ENCODE measurements around the gene PTPRG. TPM values are rescaled to one million over a fixed set of nuclear protein-coding genes. Genes with fewer than 3 reads are reported as not detected.

PTPRG gene
- total RNA-seq, 3 donors from 2014 or later = 28.9 to 54.7 (median 40.4) TPM

DNA sequence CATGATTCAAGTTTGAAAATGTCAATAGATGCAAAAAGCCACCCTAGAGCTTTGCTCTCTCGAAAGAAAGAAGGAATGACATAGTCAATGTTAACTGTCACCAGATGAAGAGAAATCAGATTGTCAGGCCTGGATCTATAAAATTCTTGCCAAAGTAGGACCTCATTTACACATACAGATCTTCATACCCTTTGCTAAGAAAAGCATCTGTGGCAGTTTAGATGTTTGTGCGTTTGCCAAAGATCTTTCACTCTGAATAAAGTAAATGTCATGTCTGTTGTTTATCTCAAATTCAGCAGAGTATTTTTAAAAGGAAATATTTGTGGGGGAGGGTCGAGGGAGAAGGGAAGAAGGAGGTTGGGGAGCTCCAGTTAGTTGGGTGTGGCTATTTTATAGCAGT, 692.6 kb downstream of the PTPRG start:
- ATAC-seq = no peak
- intact Hi-C loops (cut with DNase I, micrococcal nuclease) = no loop called here
- TF ChIP-seq, protein P1, sequence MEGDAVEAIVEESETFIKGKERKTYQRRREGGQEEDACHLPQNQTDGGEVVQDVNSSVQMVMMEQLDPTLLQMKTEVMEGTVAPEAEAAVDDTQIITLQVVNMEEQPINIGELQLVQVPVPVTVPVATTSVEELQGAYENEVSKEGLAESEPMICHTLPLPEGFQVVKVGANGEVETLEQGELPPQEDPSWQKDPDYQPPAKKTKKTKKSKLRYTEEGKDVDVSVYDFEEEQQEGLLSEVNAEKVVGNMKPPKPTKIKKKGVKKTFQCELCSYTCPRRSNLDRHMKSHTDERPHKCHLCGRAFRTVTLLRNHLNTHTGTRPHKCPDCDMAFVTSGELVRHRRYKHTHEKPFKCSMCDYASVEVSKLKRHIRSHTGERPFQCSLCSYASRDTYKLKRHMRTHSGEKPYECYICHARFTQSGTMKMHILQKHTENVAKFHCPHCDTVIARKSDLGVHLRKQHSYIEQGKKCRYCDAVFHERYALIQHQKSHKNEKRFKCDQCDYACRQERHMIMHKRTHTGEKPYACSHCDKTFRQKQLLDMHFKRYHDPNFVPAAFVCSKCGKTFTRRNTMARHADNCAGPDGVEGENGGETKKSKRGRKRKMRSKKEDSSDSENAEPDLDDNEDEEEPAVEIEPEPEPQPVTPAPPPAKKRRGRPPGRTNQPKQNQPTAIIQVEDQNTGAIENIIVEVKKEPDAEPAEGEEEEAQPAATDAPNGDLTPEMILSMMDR (IDR thresholded peaks at IDR 0.05) = no peak

DNA sequence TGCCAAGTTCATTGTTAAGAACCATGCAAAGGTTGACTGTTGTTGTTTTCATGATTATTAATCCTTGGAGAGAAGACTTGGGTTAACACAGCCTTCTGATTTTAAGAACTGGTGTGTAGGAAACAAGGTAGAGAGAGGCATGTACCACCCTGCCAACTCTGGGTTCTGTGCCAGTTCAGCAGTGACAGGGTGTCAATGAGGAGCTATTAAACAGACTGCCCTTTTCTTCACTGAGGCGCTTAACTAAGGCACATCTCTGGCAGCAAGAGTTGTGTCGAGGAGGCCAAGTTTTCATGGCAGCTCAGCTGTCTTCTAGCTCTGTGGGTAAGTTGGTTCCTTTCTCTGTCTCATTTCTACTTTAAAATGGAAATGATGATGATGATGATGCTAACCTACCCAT, 694.4 kb downstream of the PTPRG start:
- no peaks in the 10 kb centered on the region for H3K36me3 ChIP-seq (ENCODE audit: low read depth)
- TF ChIP-seq, protein P1 (IDR thresholded peaks at IDR 0.05) = no peak

More for the DNA sequence above, 692.6 kb downstream of the PTPRG start:
- Histone ChIP-seq H3K9me3 (no peaks in the 10 kb centered on the region), H3K36me3 (ENCODE audit: low read depth) (no peaks in the 10 kb centered on the region), H3K4me3 (no peak overlapping the region), H3K4me1 (ENCODE audit: low read depth) (no peaks in the 10 kb centered on the region)
- DNase-seq = no peak

DNA sequence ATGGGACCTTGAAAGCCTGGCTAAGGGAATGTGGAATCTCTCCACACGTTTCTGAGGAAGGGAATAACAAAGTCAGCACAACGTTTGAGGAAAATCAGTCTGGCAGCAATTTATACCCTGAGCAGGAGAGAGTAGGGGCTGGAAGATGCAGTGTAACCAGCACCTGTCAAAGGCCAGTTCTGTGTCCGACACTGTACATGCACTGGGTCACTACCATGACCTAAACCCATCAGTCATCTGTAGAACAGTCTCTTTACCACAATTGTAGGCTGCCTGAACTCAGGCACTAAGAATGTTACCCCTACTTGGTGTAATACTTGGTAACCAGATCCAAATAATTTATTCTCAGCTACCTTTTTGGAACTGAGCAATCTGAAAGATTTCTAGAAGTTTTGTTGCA, 698.6 kb downstream of the PTPRG start:
- Histone ChIP-seq H3K4me1 (ENCODE audit: low read depth) (no peaks in the 10 kb centered on the region), H3K36me3 (ENCODE audit: low read depth) (no peaks in the 10 kb centered on the region), H3K9me3 (no peaks in the 10 kb centered on the region), H3K4me3 (no peak overlapping the region)
- DNase-seq = no peak
- TF ChIP-seq, protein P1 (IDR thresholded peaks at IDR 0.05) = no peak
- no peak for ATAC-seq
- intact Hi-C loops (cut with DNase I, micrococcal nuclease) = no loop called here

More for the DNA sequence above, 694.4 kb downstream of the PTPRG start:
- DNase-seq (no peak), ATAC-seq (no peak)
- no peaks in the 10 kb centered on the region for H3K4me1 ChIP-seq (ENCODE audit: low read depth)
- no peaks in the 10 kb centered on the region for H3K9me3 ChIP-seq
- intact Hi-C loops (cut with DNase I, micrococcal nuclease) = no loop called here
- H3K4me3 ChIP-seq = no peak overlapping the region

DNA sequence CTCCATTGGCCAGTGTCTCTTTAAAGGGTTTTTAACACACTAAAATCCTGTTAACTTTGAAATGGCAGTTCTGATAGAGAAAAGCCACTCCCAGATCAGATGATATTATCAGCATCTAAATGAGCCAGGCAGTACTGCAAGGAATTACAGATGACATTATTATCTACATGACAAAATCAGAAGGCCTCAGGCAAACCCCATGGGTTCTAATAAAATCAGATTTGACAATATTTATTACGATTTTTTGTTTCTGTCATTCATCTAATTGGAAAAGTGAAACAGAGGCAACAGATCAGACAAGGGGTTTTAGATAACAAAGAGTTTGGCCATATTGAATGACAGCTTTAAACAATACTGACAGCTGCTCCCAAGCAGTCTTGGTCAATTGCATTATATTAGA, 699.3 kb downstream of the PTPRG start:
- TF ChIP-seq, protein P1 (IDR thresholded peaks at IDR 0.05) = no peak
- intact Hi-C loops (cut with DNase I, micrococcal nuclease) = no loop called here
- no peaks in the 10 kb centered on the region for H3K36me3 ChIP-seq (ENCODE audit: low read depth)
- no peak overlapping the region for H3K4me3 ChIP-seq
- ATAC-seq (no peak), DNase-seq (no peak)
- no peaks in the 10 kb centered on the region for H3K9me3 ChIP-seq
- H3K4me1 ChIP-seq (ENCODE audit: low read depth) = no peaks in the 10 kb centered on the region

DNA sequence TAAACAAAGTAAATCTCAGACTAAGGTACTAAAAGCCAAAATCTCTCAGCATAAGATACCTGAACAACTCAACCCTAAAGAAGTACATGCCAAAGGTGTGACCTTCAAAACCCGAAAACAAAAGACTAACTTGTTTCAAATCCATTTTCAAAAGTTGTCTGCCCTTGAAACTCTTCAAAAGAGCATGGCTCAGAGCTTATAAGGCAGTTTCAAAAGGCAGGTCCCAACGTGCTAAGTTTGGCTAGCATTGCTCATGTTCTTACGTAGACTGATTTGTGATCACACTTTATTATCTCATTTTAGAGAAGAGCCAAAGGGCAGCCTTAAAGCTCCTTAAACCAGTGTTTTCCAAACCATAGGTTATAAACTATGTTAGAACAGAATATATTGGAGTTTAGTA, 699.8 kb downstream of the PTPRG start:
- intact Hi-C loops (cut with DNase I, micrococcal nuclease) = no loop called here
- no peaks in the 10 kb centered on the region for H3K9me3 ChIP-seq
- no peak for DNase-seq
- TF ChIP-seq, protein P1 (IDR thresholded peaks at IDR 0.05) = no peak
- ATAC-seq = no peak
- H3K36me3 ChIP-seq (ENCODE audit: low read depth) = no peaks in the 10 kb centered on the region
- H3K4me1 ChIP-seq (ENCODE audit: low read depth) = no peaks in the 10 kb centered on the region
- no peak overlapping the region for H3K4me3 ChIP-seq

DNA sequence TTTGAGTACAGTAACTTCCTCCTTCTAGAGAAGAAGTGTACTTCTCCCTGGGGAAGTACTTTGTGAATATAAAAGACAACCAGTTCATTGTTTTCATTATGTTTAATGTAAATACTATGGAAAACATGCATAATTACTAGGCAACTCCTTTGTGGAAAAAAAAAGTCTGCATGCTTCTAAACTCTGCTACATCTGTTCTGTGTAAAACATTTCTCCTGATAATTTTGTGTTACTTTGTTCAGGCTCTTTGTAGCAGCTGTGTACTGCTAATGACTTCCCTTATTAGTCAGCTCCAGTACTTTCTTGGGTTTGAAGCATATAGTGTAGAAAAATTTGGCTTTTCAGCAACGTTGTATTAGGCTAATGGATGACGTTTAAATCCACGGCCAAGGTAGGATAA, 700.4 kb downstream of the PTPRG start:
- Histone ChIP-seq H3K36me3 (ENCODE audit: low read depth) (no peaks in the 10 kb centered on the region), H3K9me3 (no peaks in the 10 kb centered on the region), H3K4me1 (ENCODE audit: low read depth) (no peaks in the 10 kb centered on the region), H3K4me3 (no peak overlapping the region)
- intact Hi-C loops (cut with DNase I, micrococcal nuclease) = no loop called here
- TF ChIP-seq, protein P1 (IDR thresholded peaks at IDR 0.05) = no peak
- DNase-seq (no peak), ATAC-seq (no peak)

Data from mucosa of descending colon (tissue), 3 donors.